Loucy (cell line): Measurements from ENCODE around the gene SSBP3.

Experiments
- H2AFZ ChIP-seq: fragments of 200-600 bp; sonication (generic); 2 replicates; pipeline ENCODE4 v1.6.0; 2016; ENCODE audit warnings: antibody characterized with exemption, mild to moderate bottlenecking, low read length, moderate library complexity
- H3F3A ChIP-seq: fragments of 200-600 bp; 2 replicates; pipeline ENCODE4 v1.6.0; 2016; ENCODE audit warnings: antibody characterized with exemption, low read depth, mild to moderate bottlenecking
- H3K27me3 ChIP-seq: fragments of 200-600 bp; sonication (generic); 2 replicates; pipeline ENCODE4 v1.6.1; 2014; ENCODE audit warnings: low read length, mild to moderate bottlenecking; ENCODE audit not compliant: insufficient read depth, poor library complexity, severe bottlenecking
- H3K36me3 ChIP-seq: fragments of 200-600 bp; sonication (generic); 2 replicates; pipeline ENCODE4 v1.6.1; 2016; ENCODE audit warnings: low read length; ENCODE audit not compliant: insufficient read depth
- H3K4me1 ChIP-seq: fragments of 200-600 bp; sonication (generic); 2 replicates; pipeline ENCODE4 v1.5.1; 2014; ENCODE audit warnings: low read length, mild to moderate bottlenecking; ENCODE audit not compliant: insufficient read depth, poor library complexity, severe bottlenecking
- H3K4me2 ChIP-seq: fragments of 200-600 bp; sonication (generic); 2 replicates; pipeline ENCODE4 v1.6.0; 2014; ENCODE audit warnings: antibody characterized with exemption, low read length, low read depth, mild to moderate bottlenecking; ENCODE audit not compliant: poor library complexity, severe bottlenecking
- H3K4me3 ChIP-seq: fragments of 200-600 bp; sonication (generic); 2 replicates; pipeline ENCODE4 v1.5.1; 2014; ENCODE audit warnings: low read length, mild to moderate bottlenecking, mixed read lengths; ENCODE audit not compliant: poor library complexity, severe bottlenecking
- H3K79me2 ChIP-seq: fragments of 200-600 bp; sonication (generic); 2 replicates; pipeline ENCODE4 v1.6.1; 2014; ENCODE audit warnings: low read length; ENCODE audit not compliant: insufficient read depth
- H3K9ac ChIP-seq: fragments of 200-600 bp; sonication (generic); 2 replicates; pipeline ENCODE4 v1.6.0; 2014; ENCODE audit warnings: mild to moderate bottlenecking, low read depth, low read length, moderate library complexity; ENCODE audit not compliant: poor library complexity, severe bottlenecking
- H3K9me2 ChIP-seq: fragments of 200-600 bp; sonication (generic); replicated peaks from 2 replicates; pipeline ENCODE4 v1.6.1; 2016; ENCODE audit warnings: low read depth, low read length, mixed read lengths
- H3K9me3 ChIP-seq: fragments of 200-600 bp; sonication (generic); 2 replicates; pipeline ENCODE4 v1.6.1; 2014; ENCODE audit warnings: mild to moderate bottlenecking, antibody characterized with exemption, low read length, low read depth; ENCODE audit not compliant: insufficient read depth
- H4K20me1 ChIP-seq: fragments of 200-600 bp; sonication (generic); 2 replicates; pipeline ENCODE4 v1.6.0; 2014; ENCODE audit warnings: antibody characterized with exemption, low read length, mild to moderate bottlenecking; ENCODE audit not compliant: insufficient read depth, poor library complexity, severe bottlenecking
- CTCF ChIP-seq: fragments of 200-600 bp; sonication (generic); conservative IDR thresholded peaks from 2 replicates; pipeline ENCODE4 v1.5.1; 2014; ENCODE audit warnings: mild to moderate bottlenecking, antibody characterized with exemption, low read length
- EZH2phosphoT487 ChIP-seq: fragments of 200-600 bp; IDR thresholded peaks from 2 replicates; pipeline ENCODE4 v1.6.1; 2018; ENCODE audit warnings: antibody characterized with exemption, mild to moderate bottlenecking, moderate library complexity, borderline replicate concordance

SSBP3 gene

GRCh38 chr1:54271341-54271740, 134.9 kb downstream of the SSBP3 start:
- no peaks in the 10 kb centered on the region for H3K4me1 ChIP-seq
- H3K79me2 ChIP-seq: peaks cover 17% of the 10 kb centered on the region
- no peaks in the 10 kb centered on the region for H3K9me3 ChIP-seq

GRCh38 chr1:54270543-54270942, 135.7 kb downstream of the SSBP3 start:
- no peaks in the 10 kb centered on the region for H3F3A ChIP-seq
- H3K9ac ChIP-seq: no peak overlapping the region
- no peak overlapping the region for H2AFZ ChIP-seq
- TF ChIP-seq EZH2phosphoT487 (no peak), CTCF (no peak)
- no peaks in the 10 kb centered on the region for H3K9me3 ChIP-seq
- no peaks in the 10 kb centered on the region for H3K27me3 ChIP-seq
- H3K4me3 ChIP-seq: no peak overlapping the region
- peaks cover 16% of the 10 kb centered on the region; the same call in 1 of the 2 replicates for H3K36me3 ChIP-seq
- no peaks in the 10 kb centered on the region for H3K9me2 ChIP-seq
- H3K4me2 ChIP-seq: no peak overlapping the region
- no peaks in the 10 kb centered on the region for H3K4me1 ChIP-seq
- peaks cover 17% of the 10 kb centered on the region for H3K79me2 ChIP-seq
- H4K20me1 ChIP-seq: peaks cover 3% of the 10 kb centered on the region

More at GRCh38 chr1:54271341-54271740, 134.9 kb downstream of the SSBP3 start:
- Histone ChIP-seq H3K9me2 (no peaks in the 10 kb centered on the region), H3K4me3 (no peak overlapping the region), H3K9ac (no peak overlapping the region), H2AFZ (no peak overlapping the region), H3K27me3 (no peaks in the 10 kb centered on the region), H3F3A (no peaks in the 10 kb centered on the region), H3K36me3 (peaks cover 13% of the 10 kb centered on the region; the same call in 1 of the 2 replicates), H4K20me1 (no peaks in the 10 kb centered on the region), H3K4me2 (no peak overlapping the region)
- TF ChIP-seq CTCF: no peak
- TF ChIP-seq EZH2phosphoT487: no peak

GRCh38 chr1:54268762-54269297, 137.4 kb downstream of the SSBP3 start:
- H3K4me3 ChIP-seq: no peak overlapping the region
- peaks cover 3% of the 10 kb centered on the region for H4K20me1 ChIP-seq
- peaks cover 17% of the 10 kb centered on the region for H3K79me2 ChIP-seq
- no peaks in the 10 kb centered on the region for H3F3A ChIP-seq
- H3K9me2 ChIP-seq: no peaks in the 10 kb centered on the region
- no peak overlapping the region for H3K9ac ChIP-seq
- no peaks in the 10 kb centered on the region for H3K27me3 ChIP-seq
- H3K9me3 ChIP-seq: no peaks in the 10 kb centered on the region
- TF ChIP-seq CTCF (no peak), EZH2phosphoT487 (no peak)
- peaks cover 19% of the 10 kb centered on the region; the same call in 1 of the 2 replicates for H3K36me3 ChIP-seq
- no peaks in the 10 kb centered on the region for H3K4me1 ChIP-seq
- no peak overlapping the region for H2AFZ ChIP-seq
- no peak overlapping the region for H3K4me2 ChIP-seq
